Astrocyte (in vitro differentiated cells and primary cell): Measurements from ENCODE around the gene GPR39. TPM values are rescaled to one million over a fixed set of nuclear protein-coding genes. Genes with fewer than 3 reads are reported as not detected.

Source experiments
- DNase-seq: peaks from one replicate; pipeline ENCODE4 v3.0.0-alpha.2; 2010; ENCODE audit warnings: low read depth
- FAIRE-seq: peaks from 2 replicates; lab custom pipeline; 2011; peaks lifted over from hg19 to GRCh38; lab: Jason Lieb, UNC
- H2AFZ ChIP-seq: 2 replicates; pipeline ENCODE4 v1.6.0; 2012; ENCODE audit warnings: low read depth, low read length, inconsistent platforms
- H3K27ac ChIP-seq: 2 replicates; pipeline ENCODE4 v1.5.1; 2011; ENCODE audit warnings: low read depth, low read length, inconsistent platforms
- H3K27me3 ChIP-seq: 2 replicates; pipeline ENCODE4 v1.6.0; 2011; ENCODE audit warnings: low read length, inconsistent platforms; ENCODE audit not compliant: insufficient read depth
- H3K36me3 ChIP-seq: 2 replicates; pipeline ENCODE4 v1.5.1; 2011; ENCODE audit warnings: low read length, inconsistent platforms; ENCODE audit not compliant: insufficient read depth
- H3K4me1 ChIP-seq: 2 replicates; pipeline ENCODE4 v1.5.1; 2011; ENCODE audit warnings: low read length, inconsistent platforms; ENCODE audit not compliant: insufficient read depth
- H3K4me2 ChIP-seq: 2 replicates; pipeline ENCODE4 v1.6.0; 2012; ENCODE audit warnings: low read length, inconsistent platforms
- H3K4me3 ChIP-seq: 2 replicates; pipeline ENCODE4 v1.5.1; 2011; ENCODE audit warnings: low read depth, mild to moderate bottlenecking, low read length, inconsistent platforms; ENCODE audit not compliant: insufficient read depth
- H3K79me2 ChIP-seq: 2 replicates; pipeline ENCODE4 v1.6.0; 2012; ENCODE audit warnings: mild to moderate bottlenecking, low read length, inconsistent platforms; ENCODE audit not compliant: insufficient read depth
- H3K9ac ChIP-seq: 2 replicates; pipeline ENCODE4 v1.6.0; 2012; ENCODE audit warnings: mild to moderate bottlenecking, low read length, inconsistent platforms
- H3K9me3 ChIP-seq: 2 replicates; pipeline ENCODE4 v1.5.1; 2012; ENCODE audit warnings: low read depth, mild to moderate bottlenecking, low read length, inconsistent platforms; ENCODE audit not compliant: insufficient read depth
- H4K20me1 ChIP-seq: 2 replicates; pipeline ENCODE4 v1.6.0; 2012; ENCODE audit warnings: low read length, inconsistent platforms; ENCODE audit not compliant: insufficient read depth
- H3K27ac Mint-ChIP-seq: one replicate; pipeline ENCODE4 v1.8.0; 2021; ENCODE audit warnings: mild to moderate bottlenecking, mixed read lengths; ENCODE audit not compliant: unreplicated experiment
- H3K27me3 Mint-ChIP-seq: one replicate; pipeline ENCODE4 v1.8.0; 2021; ENCODE audit warnings: low read depth, mixed read lengths; ENCODE audit not compliant: unreplicated experiment
- H3K36me3 Mint-ChIP-seq: one replicate; pipeline ENCODE4 v1.8.0; 2021; ENCODE audit warnings: low read depth, mixed read lengths; ENCODE audit not compliant: unreplicated experiment
- H3K4me1 Mint-ChIP-seq: one replicate; pipeline ENCODE4 v1.8.0; 2021; ENCODE audit warnings: low read depth, mixed read lengths; ENCODE audit not compliant: unreplicated experiment
- H3K4me3 Mint-ChIP-seq: one replicate; pipeline ENCODE4 v1.8.0; 2021; ENCODE audit warnings: mild to moderate bottlenecking, moderate library complexity, mixed read lengths; ENCODE audit not compliant: unreplicated experiment
- H3K9me3 Mint-ChIP-seq: one replicate; pipeline ENCODE4 v1.8.0; 2021; ENCODE audit warnings: mild to moderate bottlenecking, mixed read lengths; ENCODE audit not compliant: unreplicated experiment
- EZH2 ChIP-seq: IDR thresholded peaks from 2 replicates; pipeline ENCODE4 v1.6.1; 2012; ENCODE audit warnings: mild to moderate bottlenecking, low read length, inconsistent platforms; ENCODE audit not compliant: insufficient read depth
- total RNA-seq: library from RNA; stranded (reverse); gene quantifications from 2 replicates; pipeline ENCODE4 v1.2.1, GENCODE V29; 2021
- TF ChIP-seq, protein P1 (sequence below): IDR thresholded peaks from 2 replicates; pipeline ENCODE4 v1.5.1; 2011; ENCODE audit warnings: low read depth, mild to moderate bottlenecking, inconsistent platforms, low read length, moderate library complexity; ENCODE audit not compliant: insufficient read depth

GPR39 gene
- total RNA-seq, 1 donor from 2014 or later, result 4.4 TPM

DNA sequence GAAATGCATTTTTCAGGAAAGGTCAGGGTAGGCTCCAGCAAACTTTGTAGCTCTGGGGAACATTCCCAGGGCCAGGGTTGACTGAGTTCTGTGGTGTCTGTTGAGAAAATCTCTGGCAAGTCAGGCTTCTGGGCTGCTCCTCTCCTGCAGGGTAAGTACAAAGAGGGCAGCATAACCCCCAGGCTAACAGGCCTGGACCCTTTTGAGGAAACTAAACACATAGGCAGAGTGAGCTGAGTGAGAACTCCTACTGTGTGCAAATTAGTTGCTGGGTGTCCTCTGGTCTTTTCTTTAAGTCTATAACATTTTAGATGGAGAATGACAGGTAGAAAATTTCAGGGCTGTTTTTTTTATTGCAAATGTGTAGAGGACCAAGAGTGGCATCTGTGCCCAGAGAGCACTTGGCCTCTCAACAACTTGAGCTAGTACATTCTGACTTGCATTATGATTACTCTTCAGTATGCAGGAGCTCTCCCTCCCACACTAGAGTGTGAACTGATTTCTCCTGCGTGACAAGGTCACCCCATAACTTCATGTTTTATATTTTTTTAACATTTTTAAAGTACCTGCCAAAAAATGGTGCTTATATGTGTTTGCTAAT lies 49.9 kb downstream of the GPR39 start:
- Mint-ChIP-seq H3K9me3 (peaks cover 40% of the 10 kb centered on the region), H3K27me3 (no peaks in the 10 kb centered on the region), H3K4me3 (no peak overlapping the region), H3K36me3 (peaks cover 8% of the 10 kb centered on the region), H3K27ac (no peak overlapping the region), H3K4me1 (no peaks in the 10 kb centered on the region)
- Histone ChIP-seq H3K4me1 (no peaks in the 10 kb centered on the region), H2AFZ (no peak overlapping the region), H3K27ac (no peak overlapping the region), H3K9ac (no peak overlapping the region), H3K79me2 (no peaks in the 10 kb centered on the region), H3K36me3 (no peaks in the 10 kb centered on the region), H3K27me3 (no peaks in the 10 kb centered on the region), H3K4me2 (no peak overlapping the region), H3K4me3 (no peak overlapping the region), H3K9me3 (peaks cover 46% of the 10 kb centered on the region), H4K20me1 (no peaks in the 10 kb centered on the region)
- no peak for TF ChIP-seq EZH2
- TF ChIP-seq, protein P1, sequence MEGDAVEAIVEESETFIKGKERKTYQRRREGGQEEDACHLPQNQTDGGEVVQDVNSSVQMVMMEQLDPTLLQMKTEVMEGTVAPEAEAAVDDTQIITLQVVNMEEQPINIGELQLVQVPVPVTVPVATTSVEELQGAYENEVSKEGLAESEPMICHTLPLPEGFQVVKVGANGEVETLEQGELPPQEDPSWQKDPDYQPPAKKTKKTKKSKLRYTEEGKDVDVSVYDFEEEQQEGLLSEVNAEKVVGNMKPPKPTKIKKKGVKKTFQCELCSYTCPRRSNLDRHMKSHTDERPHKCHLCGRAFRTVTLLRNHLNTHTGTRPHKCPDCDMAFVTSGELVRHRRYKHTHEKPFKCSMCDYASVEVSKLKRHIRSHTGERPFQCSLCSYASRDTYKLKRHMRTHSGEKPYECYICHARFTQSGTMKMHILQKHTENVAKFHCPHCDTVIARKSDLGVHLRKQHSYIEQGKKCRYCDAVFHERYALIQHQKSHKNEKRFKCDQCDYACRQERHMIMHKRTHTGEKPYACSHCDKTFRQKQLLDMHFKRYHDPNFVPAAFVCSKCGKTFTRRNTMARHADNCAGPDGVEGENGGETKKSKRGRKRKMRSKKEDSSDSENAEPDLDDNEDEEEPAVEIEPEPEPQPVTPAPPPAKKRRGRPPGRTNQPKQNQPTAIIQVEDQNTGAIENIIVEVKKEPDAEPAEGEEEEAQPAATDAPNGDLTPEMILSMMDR, result no peak
- no peak for DNase-seq
- no peak for FAIRE-seq

DNA sequence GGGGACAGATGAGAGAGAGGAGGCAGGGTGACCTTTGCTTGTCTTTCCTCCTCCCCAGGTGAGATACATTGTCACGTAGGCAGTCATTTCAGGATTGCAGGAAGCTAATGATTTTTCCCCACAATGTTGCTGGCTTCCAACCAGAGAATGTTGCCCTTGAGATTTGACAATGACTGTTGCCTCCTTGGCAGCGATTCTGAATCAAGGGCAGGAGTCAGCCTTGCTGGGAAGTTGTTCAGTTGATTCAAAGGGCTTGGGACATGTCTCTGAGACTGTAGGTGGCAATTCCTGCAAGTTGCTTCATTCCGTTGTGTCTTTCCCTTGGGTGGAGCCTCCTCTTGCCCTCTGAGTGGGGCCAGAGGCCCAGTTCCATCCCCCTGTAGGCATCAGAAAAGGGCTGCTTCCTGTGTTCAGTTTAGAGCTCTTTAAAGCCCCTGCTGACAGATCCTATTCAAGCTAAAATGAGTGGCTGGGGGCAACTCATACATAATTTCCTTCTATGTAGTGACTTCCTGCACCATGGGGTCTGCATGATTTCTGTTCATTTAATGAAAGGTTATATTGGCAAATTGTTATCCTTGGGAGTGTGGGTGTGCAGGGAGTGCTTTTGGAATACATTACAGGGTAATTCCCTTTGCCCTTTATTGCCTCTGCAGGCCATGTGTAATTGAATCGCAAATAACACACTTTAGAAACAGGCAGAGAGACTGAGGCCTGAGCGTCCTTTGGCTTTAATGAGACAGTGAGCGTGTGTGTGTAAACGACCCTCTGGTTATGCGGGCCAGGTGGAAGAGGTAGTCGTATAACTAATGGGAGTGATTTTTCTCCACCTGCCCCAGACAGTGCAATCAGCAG lies 52.4 kb downstream of the GPR39 start:
- Mint-ChIP-seq H3K4me3 (no peak overlapping the region), H3K4me1 (no peaks in the 10 kb centered on the region), H3K27me3 (no peaks in the 10 kb centered on the region), H3K36me3 (peaks cover 6% of the 10 kb centered on the region), H3K27ac (no peak overlapping the region), H3K9me3 (peaks cover 33% of the 10 kb centered on the region)
- FAIRE-seq (no peak), DNase-seq (no peak)
- Histone ChIP-seq H3K27me3 (no peaks in the 10 kb centered on the region), H3K36me3 (no peaks in the 10 kb centered on the region), H3K4me2 (no peak overlapping the region), H3K27ac (no peak overlapping the region), H3K9me3 (peaks cover 43% of the 10 kb centered on the region), H2AFZ (no peak overlapping the region), H3K9ac (no peak overlapping the region), H3K4me3 (no peak overlapping the region), H3K4me1 (no peaks in the 10 kb centered on the region), H4K20me1 (no peaks in the 10 kb centered on the region), H3K79me2 (no peaks in the 10 kb centered on the region)
- TF ChIP-seq, protein P1, result no peak
- TF ChIP-seq EZH2, result no peak
